ENCODE data around the gene MYO1E. TPM values are rescaled to one million over a fixed set of nuclear protein-coding genes. Genes with fewer than 3 reads are reported as not detected.
"Not testable (repeated sequence)": the region's sequence is repeated elsewhere in the genome, so short reads cannot be mapped to it uniquely, and the experiment has no call there.

MYO1E gene
- total RNA-seq, 1 donor from 2014 or later, result 23.6 TPM

DNA sequence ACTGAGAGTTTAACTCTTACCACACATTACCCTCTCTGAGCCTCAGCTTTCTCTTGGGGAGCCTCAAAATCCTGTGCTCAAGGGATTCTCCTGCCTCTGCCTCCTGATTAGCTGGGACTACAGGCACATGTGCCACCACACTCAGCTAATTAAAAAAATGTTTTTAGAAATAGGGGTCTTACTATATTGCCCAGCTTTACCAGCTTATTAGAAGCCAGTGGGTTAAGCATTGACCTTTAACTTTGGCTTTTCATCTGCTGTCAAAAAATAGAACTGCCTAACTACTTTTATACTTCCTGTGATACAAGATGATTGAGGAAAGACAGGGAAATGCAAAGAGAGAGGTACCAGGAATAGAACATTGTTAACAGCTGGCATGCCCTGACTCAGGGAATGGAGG is 27.3 kb downstream of the MYO1E start:
- Histone ChIP-seq H3K27me3 (ENCODE audit: low read depth) (no peaks in the 10 kb centered on the region), H3K4me1 (peaks cover 41% of the 10 kb centered on the region), H3K4me3 (no peak overlapping the region), H3K9me3 (replicated peaks) (no peaks in the 10 kb centered on the region), H3K27ac (replicated peaks) (no peak overlapping the region), H3K36me3 (no peaks in the 10 kb centered on the region)
- DNase-seq, result no peak
- intact Hi-C loops (cut with micrococcal nuclease), result no loop called here
- no peak for TF ChIP-seq CTCF (IDR thresholded peaks at IDR 0.05; ENCODE audit: borderline replicate concordance)

GRCh38 chr15:59344311-59344710 is 28.4 kb downstream of the MYO1E start:
- DNase-seq, result no peak
- no peaks in the 10 kb centered on the region for H3K27me3 ChIP-seq (ENCODE audit: low read depth)
- no peak overlapping the region for H3K27ac ChIP-seq (replicated peaks)
- no peaks in the 10 kb centered on the region for H3K36me3 ChIP-seq
- H3K4me1 ChIP-seq, result peaks cover 35% of the 10 kb centered on the region
- intact Hi-C loops (cut with micrococcal nuclease), result no loop called here
- no peaks in the 10 kb centered on the region for H3K9me3 ChIP-seq (replicated peaks)
- H3K4me3 ChIP-seq, result no peak overlapping the region
- TF ChIP-seq CTCF (IDR thresholded peaks at IDR 0.05; ENCODE audit: borderline replicate concordance), result no peak

GRCh38 chr15:59340325-59340724 is 32.3 kb downstream of the MYO1E start:
- Histone ChIP-seq H3K27ac (replicated peaks) (no peak overlapping the region), H3K4me3 (no peak overlapping the region), H3K4me1 (peaks cover 24% of the 10 kb centered on the region), H3K9me3 (replicated peaks) (no peaks in the 10 kb centered on the region), H3K36me3 (no peaks in the 10 kb centered on the region), H3K27me3 (ENCODE audit: low read depth) (no peaks in the 10 kb centered on the region)
- intact Hi-C loops (cut with micrococcal nuclease), result no loop called here
- DNase-seq, result no peak
- no peak for TF ChIP-seq CTCF (IDR thresholded peaks at IDR 0.05; ENCODE audit: borderline replicate concordance)

- intact Hi-C loops (cut with micrococcal nuclease), result no loop called here
- Histone ChIP-seq H3K27me3 (ENCODE audit: low read depth) (no peaks in the 10 kb centered on the region), H3K36me3 (no peaks in the 10 kb centered on the region), H3K4me1 (peaks cover 15% of the 10 kb centered on the region), H3K9me3 (replicated peaks) (no peaks in the 10 kb centered on the region), H3K27ac (replicated peaks) (no peak overlapping the region), H3K4me3 (no peak overlapping the region)
- no peak for DNase-seq
- TF ChIP-seq CTCF (IDR thresholded peaks at IDR 0.05; ENCODE audit: borderline replicate concordance), result no peak
These were observed 33.4 kb downstream of the MYO1E start for GRCh38 chr15:59339252-59339672.

DNA sequence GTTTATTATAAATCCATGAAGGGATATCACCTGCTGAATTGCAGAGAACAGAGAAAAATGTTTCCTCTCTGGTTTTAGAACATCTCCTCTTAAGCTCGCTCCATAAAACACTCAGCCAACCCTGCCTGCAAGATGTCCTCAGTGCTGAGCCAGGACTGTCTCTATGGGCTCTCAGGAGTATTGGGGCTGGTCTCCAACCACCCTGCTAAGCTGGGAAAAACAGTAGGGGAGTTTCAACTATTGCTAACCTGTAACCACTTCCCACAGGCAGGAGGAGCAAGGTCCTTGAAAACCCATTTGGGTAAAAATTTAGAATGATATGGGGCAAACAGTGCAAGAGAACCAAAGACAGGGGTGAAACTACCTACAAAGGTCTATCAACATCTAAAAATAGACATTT is 34.3 kb downstream of the MYO1E start:
- no peak for DNase-seq
- intact Hi-C loops (cut with micrococcal nuclease), result no loop called here
- Histone ChIP-seq H3K9me3 (replicated peaks) (no peaks in the 10 kb centered on the region), H3K27ac (replicated peaks) (no peak overlapping the region), H3K4me3 (no peak overlapping the region), H3K4me1 (peaks cover 15% of the 10 kb centered on the region), H3K27me3 (ENCODE audit: low read depth) (no peaks in the 10 kb centered on the region), H3K36me3 (no peaks in the 10 kb centered on the region)
- no peak for TF ChIP-seq CTCF (IDR thresholded peaks at IDR 0.05; ENCODE audit: borderline replicate concordance)

GRCh38 chr15:59336725-59337124 is 35.9 kb downstream of the MYO1E start:
- peaks cover 20% of the 10 kb centered on the region for H3K4me1 ChIP-seq
- DNase-seq; intact Hi-C loops (cut with micrococcal nuclease); H3K9me3 ChIP-seq (replicated peaks); H3K27ac ChIP-seq (replicated peaks); H3K36me3 ChIP-seq; H3K4me3 ChIP-seq; H3K27me3 ChIP-seq (ENCODE audit: low read depth): not testable (repeated sequence)
